ENCODE data around the gene CYP2A6.

Gene CYP2A6

DNA sequence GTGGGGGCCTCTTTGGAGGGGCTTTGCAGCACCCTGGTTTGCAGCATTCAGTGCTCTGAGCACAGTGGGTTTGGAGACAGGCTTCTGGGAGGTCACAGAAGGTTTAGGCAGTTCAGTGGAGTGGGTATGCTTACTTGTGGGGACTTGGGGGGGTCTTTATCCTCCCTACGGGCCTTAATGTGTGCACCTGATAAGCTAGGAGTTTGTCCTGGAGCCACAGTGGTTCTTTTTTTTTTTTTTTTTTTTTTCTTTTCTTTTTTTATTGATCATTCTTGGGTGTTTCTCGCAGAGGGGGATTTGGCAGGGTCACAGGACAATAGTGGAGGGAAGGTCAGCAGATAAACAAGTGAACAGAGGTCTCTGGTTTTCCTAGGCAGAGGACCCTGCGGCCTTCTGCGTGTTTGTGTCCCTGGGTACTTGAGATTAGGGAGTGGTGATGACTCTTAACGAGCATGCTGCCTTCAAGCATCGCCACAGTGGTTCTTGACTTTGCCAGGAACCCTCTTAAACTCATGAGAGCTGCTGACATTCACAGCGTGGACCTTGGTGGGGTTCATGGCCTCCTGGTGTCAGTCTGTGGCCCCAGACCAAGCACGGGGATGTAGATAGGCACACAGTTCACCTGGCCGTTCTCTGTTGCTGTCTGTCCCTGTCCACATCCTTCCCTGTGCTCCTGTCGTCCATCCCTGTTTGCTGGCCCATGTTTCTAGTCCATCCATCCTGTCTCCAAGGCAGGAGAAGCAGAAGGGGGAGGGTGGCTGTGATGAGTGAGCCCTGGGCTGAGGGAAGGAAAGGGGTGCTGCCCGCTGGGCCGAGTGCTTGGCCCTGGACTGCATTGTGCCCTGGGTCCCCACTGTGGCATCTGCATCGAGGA lies 48.6 kb downstream of the CYP2A6 start:
- DNase-seq: no peak

DNA sequence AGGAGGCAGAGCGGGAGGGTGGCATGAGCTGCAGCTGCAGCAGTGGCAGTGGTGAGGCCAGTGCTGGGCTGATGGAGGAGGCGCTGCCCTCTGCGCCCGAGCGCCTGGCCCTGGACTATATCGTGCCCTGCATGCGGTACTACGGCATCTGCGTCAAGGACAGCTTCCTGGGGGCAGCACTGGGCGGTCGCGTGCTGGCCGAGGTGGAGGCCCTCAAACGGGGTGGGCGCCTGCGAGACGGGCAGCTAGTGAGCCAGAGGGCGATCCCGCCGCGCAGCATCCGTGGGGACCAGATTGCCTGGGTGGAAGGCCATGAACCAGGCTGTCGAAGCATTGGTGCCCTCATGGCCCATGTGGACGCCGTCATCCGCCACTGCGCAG lies 49.3 kb downstream of the CYP2A6 start:
- no peak for DNase-seq

DNA sequence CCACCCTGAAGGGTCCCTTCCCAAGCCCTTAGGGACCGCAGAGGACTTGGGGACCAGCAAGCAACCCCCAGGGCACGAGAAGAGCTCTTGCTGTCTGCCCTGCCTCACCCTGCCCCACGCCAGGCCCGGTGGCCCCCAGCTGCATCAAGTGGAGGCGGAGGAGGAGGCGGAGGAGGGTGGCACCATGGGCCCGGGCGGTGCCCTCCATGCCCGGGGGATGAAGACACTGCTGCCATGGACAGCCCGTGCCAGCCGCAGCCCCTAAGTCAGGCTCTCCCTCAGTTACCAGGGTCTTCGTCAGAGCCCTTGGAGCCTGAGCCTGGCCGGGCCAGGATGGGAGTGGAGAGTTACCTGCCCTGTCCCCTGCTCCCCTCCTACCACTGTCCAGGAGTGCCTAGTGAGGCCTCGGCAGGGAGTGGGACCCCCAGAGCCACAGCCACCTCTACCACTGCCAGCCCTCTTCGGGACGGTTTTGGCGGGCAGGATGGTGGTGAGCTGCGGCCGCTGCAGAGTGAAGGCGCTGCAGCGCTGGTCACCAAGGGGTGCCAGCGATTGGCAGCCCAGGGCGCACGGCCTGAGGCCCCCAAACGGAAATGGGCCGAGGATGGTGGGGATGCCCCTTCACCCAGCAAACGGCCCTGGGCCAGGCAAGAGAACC lies 49.8 kb downstream of the CYP2A6 start:
- no peak for DNase-seq

DNA sequence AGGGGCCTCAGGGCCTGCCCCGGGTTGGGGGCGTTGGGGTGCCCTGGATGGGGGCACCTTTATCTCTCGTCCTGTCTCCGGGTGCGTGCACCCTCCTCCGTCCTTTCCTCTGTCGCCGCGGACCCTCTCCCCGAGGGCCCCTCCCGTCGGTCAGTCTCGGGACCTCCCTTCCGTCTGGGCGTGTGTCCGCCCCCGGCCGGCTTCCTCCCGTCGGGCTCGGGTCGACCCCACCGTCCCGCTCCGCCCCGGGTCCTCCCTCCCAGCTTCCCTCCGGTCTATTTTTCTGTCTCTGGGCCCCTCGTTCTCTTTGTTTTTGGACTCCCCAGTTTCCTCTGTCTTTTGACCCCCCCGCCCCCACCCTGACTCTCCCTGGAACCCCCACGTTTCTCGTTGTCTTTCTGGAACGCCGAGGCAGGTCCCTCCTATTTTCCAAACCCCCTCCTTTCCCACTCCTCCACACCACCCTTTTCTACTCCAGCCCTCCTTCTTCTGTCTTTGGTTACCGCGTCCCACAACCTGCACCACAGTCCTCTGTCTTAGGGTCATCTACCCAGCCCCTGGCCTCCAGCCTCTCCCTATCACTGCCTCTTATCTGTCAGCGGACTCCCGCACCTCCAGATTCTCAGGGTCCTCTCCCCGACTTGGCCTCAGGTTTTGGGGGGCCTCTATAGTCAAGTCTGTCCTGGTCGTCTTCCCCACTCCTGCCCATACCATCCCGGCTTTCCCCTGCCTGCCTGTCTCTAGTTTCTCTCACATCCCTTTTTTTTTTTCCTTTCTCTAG lies 50.5 kb downstream of the CYP2A6 start:
- peak; percentile 62 for DNase-seq

DNA sequence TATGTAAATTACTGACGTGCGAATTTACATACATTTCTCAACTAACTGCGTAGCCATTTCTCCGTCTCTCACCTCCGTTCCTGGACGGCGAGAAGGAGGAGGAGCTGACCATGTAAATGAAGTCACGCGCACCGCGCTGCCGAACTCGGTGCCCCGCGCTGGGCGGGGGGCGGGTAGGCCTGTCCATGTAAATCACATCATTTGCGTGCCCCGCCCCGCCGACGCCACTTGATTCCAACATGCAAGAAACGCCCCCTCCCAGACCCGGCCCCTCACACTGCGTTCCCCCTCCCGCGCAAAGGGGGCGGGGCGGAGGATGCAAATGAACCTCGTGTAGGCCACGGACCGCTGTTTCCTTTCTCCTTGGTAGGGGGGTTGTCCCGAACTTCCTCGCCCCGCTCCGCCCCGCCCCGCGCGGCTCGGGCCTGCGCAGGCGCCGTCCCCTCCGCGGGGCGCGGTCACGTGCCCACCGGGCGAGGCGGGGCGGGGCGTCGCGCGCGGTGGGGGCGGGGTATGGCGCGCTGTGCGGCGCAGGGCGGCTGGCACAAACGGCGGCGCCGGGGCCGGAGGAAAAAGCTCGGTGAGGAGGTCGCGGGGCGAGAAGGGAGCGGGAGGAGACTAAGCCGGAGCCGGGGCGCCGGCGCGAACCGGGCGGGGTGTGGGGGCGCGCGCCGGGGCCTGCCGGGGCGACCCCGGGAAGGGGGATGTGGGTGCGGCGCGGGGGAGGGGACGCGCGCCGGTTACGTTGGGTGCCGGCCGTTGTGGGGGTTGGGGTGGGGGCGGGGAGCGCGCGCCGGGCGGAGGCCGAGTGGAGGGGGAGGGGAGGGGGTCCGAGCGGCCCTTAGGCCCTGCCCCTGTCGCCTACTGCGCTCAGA lies 51.3 kb downstream of the CYP2A6 start, which contains the start of gene EGLN2:
Gene EGLN2 (plus strand): TSS at position 509 of the 875 bp plus-strand sequence. CDS start 1,382 bp downstream, outside the sequence.
- DNase-seq: peak; percentile 90

DNA sequence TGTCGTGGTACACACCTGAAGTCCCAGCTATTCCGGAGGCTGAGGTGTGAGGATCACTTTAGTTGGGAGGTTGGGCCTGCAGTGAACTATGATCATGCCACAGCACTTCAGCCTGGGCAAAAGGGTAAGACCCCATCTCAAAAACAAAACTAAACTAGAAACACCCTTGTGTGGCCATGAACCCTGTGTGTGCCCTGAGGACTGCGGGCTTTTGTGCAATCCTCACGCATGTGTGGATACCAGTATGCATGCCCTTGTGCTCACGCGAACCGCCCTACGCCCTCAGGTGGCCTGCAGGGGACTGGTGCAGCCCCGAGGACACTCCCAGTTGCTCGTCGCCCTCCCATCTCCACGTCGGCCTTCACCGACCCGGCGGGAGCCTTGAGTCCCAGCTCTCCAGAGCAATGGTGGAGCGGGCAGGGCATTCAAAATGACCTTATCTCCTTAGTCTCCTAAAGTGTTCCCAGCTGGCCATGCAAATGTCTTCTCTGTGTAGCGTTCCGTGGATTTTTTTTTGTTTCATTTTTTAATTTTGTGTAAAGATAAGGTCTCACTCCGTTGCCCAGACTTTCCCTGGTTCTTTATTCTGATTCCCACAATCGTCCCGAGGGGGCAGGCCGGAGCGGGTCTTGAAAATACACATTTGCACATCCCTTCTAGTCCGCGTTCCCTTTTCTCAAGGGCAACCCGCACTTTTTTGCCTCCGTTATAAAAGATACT lies 52.1 kb downstream of the CYP2A6 start:
- no peak for DNase-seq

DNA sequence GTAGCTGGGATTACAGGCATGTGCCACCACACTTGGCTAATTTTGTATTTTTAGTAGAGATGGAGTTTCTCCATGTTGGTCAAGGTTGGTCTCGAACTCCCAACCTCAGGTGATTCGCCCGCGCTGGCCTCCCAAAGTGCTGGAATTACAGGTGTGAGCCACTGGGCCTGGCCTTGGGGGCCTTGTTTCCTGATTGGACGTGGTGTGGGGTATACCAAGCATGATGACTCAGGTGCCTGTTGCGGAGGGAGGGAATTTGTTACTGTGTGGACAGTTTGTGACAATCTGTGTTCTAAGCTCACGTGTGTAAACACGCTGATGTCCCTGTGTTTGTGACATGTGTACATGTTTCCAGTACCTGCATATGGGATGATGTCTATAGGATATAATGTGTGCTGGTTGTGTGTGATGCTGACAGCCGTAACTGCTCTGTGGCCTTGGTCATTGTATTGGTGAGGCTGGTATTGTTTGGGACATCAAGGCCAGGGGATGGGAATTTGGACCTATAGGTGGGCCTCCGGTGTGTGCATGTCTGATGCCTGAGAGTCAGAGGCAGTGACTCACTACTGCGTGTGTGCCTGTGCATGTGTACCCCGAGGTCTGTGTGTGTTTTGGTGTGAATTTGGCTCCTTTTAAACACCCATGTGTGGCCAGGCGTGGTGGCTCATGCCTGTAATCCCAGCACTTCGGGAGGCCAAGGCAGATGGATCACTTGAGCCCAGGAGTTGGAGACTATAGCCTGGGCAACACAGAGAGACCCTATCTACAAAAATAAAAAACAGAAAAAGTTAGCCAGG lies 52.9 kb downstream of the CYP2A6 start:
- DNase-seq: no peak

Measured in right kidney (tissue), 1 donor.